ENCODE measurements around the gene EML4.
"Not testable (repeated sequence)": the region's sequence is repeated elsewhere in the genome, so short reads cannot be mapped to it uniquely, and the experiment has no call there.

The EML4 gene

DNA sequence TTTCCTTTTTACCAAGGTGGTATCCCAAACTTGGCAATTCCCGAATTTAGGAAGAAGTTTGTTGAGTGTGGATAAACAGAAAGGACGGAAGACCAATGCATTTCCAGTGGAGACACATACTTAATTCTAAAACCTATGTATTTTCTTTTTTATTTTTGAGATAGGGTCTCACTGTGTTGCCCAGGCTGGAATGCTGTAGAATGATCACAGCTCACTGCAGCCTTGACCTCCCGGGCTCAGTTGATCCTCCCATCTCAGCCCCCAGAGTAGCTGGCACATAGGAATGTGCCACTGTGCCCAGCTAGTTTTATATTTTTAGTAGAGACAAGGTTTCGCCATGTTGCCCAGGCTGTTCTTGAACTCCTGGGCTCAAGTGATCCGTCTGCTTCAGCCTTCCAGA is 101.6 kb downstream of the EML4 start:
- DNase-seq, result no peak

DNA sequence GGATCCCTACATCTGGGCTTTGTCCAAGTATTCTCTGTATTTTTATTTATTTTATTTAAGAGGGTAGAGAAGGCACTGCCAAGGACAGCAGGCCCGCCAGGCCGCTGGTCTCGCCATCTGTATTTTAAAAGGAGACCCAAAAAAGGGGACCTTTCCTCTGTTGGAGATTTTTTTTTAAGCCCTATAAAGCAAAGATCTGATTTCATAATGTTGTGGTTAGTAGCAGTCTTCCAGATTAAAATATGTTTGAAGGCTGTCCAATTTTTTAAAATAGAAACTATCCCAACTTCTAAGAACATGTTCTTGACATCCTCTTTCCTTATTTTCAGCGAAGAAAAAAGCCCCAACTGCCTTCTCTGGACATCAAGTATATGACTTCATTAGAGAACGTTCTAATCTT is 102.1 kb downstream of the EML4 start:
- not testable (repeated sequence) for DNase-seq

DNA sequence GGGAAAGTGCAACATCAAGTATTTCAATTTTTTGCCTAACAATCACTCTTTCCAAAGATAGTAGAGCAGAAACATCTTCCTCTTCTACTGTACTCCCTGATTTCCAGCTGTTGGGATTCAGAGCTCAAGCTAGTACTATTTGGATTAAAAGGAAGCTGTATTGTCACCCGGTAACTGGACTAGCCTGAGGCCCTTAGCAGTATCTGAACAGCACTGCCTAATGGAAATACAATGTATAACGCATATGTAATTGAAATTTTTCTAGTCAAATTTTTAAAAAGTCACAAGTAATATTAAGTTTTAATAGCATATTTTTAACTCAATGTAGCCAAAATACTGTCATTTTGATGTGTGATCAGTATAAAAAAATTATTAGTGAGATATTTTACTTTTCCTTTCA is 105.7 kb downstream of the EML4 start:
- DNase-seq, result no peak

DNA sequence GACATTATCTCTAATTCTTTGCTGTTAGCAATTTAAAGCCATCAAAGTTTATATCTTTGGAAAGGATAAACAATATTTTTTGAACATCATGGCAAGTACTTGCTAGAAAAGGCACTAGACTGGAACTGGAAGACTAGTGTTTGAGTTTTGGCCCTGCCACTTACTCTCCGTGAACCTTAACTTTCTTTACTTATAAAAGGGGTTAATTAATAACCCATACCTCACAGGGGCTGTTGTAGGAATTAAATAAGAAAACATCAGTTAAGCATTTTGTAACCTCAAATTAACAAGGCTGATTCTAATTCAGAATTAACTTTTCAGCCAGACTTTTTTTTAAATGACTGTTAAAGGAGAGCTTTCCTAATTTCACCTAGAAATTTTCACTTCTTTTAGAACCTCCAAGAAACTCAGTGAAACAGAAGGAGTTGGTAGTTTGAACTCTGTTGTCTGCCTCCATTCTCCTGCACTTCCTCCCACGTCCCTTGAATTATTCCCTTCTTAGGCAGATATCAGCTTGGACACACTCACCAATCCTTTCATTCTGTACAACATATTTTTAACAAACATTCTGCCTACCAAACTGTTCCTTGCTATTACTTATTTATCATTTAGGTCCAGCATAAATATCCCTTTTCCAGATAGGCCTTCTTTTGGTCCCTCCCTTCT is 112.4 kb downstream of the EML4 start:
- DNase-seq, result no peak

DNA sequence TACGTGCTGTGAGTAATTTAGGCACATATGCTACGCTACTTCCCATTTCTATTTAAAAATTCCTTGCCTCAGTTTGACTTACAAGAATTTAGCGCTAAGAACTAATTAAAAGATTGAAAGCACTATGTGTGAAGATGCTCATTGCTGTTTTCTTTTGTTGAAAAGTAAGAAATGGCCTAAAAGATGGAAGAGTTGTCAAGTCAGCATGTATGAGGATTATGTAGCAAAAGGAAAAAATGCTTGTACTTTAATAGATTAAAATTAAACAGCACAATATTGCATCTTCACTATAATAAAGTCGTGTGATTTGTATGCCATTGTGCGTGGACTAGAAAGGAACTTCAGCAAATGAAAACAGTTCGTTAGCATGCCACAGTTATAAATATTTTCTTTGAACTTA is 114.9 kb downstream of the EML4 start:
- DNase-seq, result no peak

DNA sequence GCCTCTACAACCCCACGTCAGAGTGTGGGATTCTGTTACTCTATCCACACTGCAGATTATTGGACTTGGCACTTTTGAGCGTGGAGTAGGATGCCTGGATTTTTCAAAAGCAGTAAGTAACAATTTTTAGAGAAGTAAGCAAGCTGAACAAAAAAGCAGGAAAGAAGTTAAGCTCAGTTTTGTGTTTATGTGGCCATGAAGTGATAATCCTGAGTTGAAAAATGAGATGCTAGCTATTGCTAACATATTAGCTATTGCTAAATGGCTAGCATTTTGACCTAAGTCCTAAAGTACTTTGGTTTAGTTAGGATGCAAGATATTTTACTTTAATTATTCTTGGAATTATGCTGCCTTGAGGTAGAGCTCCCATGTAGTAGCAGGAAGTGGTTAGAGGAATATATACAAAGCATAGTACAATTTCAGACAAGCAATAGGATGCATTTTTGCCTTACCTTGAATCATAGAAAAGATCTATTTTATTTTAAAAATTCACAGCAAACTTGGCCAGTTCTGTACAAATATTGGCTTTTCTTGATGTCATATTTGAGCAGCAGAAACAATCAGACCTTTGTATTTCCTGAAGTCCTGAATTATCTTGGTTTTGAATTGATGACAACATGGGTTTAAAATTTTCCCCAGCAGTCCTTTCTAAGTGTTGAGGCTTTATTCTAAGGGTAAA is 117.3 kb downstream of the EML4 start:
- DNase-seq, result no peak

DNA sequence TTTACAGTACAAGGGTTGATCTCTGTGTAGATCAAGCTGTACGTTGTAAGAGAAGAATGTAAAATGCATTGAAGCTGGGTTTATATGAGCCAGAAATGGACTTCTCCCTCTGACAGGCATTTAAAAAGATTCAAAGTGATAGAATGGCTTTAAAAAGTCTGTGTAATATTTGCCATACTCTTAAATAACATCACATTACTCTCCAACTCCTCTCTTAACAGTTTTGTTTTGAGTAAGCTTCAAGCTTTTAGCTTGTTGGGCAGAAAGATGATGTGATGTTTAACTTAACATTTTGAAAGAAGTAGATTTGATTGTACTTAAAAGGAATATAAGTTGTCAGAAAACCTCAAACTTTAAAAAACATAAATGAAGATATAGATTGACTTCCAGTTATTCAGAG is 119.7 kb downstream of the EML4 start:
- DNase-seq, result no peak

DNA sequence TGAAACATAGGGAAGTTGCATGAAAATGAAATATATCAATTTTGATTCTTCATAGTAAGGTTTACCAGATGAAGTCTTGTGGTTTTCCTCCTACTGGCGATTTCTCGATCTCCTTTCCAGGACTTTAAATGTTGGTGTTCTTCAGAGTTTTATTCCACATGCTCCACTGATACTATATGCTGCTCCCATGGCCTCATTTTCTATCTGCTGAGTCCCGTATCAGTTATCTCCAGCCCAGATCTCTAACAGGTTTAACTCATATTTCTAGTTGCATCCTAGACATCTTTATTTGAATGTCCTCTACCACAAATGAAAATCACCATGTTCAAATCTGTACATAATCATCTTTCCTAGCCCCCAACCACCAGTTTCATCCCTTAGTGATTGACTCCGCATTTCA is 120.1 kb downstream of the EML4 start:
- DNase-seq, result no peak

DNA sequence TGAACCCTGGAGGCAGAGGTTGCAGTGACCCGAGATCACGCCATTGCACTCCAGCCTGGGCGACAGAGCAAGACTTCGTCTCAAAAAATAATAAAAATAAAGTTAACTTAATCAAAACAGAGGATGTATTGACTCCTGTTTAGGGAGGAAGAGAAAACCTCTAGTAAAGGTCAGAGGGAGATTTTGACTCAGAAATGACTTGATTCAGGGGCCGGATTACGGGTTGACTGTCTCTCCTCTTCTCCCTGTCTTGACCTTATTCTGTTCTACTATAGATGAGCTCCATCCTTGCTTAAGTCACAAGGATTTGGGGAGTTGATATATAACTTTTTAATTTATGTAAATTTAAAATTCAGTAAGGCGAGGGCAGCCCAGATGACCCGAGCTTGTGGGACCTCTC is 120.9 kb downstream of the EML4 start:
- DNase-seq, result no peak

DNA sequence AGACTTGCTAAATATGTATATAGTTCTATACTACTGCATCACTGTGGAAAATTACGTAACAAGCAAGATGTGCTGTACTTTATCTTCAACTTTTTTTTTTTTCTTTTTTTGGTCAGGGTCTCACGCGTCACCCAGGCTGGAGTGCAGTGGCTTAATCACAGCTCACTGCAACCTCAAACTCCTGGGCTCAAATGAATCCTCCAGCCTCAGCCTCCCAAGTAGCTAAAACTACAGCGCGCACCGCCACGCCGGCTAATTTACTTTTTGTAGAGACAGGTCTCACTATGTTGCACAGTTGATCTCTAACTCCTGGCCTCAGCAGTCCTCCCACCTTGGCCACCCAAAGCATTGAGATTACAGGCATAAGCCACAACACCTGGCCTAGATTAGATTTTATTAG is 123.9 kb downstream of the EML4 start:
- DNase-seq, result no peak

DNA sequence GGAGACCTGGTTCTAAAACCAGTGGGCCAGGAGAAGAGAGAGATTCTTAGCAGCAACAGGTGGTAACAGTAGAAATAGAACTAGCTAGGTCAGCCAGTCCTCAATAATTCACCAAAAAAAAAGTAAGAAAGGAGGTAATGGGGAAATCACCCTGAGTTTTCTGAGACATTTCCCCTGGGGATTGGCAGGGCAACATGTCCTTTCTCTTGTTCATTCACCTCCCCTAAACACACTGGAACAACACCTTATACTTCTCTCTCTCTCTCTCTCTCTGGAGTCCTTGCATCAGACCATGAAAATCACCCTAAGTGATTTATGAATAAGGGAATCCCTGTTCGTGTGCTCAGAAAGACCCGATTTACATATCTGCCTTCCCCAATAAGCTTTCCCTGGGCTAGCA is 127.1 kb downstream of the EML4 start:
- DNase-seq, result no peak

DNA sequence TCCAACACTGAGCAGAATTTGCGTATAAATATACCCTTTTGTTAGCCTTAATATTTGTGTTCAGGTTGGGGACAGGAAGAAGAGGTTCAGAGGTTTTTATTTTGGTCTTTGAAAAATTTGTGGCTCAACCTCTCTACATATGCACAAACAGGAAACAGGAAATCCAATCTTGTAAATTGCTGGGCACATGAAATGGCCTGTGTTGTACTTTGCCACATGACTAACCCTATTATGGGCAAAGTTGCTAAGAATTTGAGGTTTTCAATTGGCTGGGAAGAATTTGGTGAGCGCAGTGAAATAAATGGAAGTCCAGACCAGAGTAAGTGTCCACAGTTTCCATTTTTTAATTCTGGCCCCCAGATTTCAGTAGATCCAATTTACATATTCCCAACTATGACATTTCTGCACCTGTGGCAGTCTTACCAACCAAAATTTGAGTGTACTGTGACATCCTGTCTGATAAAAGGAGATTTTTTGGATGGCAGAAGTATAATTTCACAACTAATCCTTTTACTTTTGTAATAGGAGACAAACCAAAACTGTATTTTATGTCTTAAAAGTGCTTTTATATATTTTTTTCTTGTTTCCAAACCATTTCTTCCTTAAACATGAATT is 128.3 kb downstream of the EML4 start:
- DNase-seq, result no peak

DNA sequence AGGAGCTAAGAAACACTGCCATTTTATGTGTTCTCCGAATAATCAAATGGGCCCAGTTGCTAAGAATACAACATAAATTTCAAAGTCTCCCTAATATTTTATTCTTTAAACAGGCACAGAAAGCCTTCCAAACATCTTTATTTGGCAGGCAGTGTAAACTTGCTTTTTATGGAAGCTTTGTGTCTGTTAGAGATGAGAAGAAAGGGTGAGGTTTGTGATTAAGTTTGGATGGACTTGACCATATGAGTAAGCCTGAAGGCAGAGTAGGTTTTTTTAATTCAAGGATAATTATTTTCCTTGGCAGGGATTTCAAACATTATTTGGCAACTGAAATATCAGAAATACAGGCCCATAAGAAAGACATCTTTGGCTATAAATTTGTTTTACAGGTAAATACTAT is 129.0 kb downstream of the EML4 start:
- DNase-seq, result no peak

DNA sequence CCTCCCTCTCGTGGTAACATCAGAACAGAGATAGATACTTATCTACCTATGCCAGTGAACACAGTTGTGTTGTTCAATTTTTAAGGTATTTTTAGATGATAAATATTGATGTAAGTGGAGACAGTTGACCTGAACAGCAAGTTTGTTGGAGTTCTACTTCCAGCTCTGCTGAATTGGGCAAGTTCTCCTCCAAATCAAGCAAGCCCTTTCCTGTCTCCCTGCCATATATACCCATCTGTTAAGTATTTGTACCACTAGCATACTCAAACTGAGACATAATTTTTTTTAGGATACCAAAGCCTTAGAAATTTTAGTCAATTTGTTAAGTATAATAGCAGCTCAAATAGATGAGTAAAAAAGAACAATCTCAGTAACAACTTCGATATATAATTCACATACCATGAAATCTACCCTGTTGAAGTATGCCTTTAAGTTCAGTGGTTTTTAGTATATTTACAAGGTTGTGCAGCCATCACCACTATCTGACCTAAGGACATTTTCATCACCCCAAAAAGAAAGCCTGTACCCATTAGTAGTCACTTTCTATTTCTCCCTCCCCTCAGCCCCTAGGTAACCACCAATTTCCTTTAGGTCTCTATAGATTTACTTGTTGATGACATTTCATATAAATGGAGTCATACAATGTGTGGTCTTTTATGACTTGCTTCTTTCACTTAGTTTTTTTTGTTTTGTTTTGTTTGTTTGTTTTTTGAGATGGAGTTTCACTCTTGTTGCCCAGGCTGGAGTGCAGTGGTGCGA is 130.0 kb downstream of the EML4 start:
- DNase-seq, result no peak

DNA sequence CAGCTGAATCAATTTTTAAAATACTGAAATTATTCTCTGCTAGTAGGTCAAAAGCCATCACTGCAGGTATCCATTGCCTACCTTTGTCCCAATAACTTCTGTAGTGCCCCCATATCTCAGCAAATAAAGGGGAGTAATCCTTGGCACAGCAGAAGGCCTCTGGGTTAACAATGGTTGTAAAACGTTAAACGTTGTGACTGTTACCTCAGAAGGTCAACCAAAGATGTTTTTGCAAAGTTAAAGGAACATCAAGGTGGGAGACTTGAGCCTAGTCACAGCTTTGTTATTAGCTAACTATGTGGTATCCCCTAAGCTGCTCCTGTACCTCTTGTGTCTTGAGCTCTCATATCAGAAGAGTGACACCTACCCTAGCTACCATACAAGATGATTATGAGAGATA is 131.4 kb downstream of the EML4 start:
- DNase-seq, result no peak

DNA sequence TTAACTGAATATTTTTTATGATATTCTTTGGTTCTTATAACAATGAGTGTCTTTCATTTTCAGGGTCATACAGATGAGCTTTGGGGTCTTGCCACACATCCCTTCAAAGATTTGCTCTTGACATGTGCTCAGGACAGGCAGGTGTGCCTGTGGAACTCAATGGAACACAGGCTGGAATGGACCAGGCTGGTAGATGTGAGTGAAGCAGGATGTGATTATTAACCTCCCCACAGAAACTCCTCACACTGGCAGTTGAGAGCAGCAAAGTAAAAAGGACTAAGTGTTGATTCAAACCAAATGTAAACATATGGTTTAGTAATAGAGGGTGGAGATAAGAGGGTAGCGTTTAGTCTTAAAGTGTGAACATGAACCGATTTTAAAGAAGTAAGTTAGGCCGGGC is 134.1 kb downstream of the EML4 start:
- no peak for DNase-seq

DNA sequence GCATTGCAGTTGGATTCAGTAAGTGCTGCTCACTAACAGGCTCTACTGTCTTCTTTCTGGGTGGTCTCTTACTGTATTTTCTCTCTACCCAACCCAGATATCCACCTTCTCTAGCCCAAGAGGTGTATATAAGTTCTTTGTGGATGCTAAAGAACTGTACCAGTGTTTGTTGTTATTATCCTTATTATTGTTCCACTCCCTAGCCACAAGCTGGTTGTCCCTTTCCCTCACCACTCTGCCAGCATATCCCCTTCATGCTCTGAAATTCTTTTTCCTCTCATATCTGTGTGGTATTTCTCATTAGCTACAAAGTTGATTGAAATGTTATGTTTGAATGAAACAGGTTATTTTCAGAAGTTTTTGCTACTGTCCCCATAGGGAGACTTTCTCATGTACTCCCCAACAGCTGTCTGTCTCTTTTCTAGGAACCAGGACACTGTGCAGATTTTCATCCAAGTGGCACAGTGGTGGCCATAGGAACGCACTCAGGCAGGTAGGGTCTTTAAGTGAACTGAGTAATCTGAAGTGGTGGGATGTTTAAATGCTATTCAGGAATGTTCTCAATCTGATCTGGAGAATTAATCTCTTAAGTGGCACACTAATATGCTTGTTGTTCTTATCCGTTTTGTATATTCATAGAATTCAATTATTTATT is 135.0 kb downstream of the EML4 start:
- DNase-seq, result no peak

DNA sequence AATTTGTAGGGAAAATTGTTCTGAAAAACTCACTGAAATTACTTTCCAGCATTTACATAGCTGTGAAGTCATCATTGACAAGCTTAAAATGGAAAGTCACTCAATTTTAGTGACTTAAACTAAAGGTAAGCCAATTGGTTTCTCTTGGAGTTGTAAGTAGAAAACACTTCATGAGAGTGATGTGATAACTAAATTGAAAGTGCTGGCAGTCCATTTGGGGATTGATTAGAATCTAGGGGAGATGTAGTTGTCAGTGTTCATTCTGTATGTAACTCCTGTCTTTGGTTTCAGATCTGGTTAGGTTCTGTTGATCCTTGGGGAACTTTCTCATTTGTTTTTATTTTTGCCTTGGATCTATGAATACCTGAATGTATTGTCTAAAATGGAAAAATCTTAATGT is 138.0 kb downstream of the EML4 start:
- DNase-seq, result no peak

DNA sequence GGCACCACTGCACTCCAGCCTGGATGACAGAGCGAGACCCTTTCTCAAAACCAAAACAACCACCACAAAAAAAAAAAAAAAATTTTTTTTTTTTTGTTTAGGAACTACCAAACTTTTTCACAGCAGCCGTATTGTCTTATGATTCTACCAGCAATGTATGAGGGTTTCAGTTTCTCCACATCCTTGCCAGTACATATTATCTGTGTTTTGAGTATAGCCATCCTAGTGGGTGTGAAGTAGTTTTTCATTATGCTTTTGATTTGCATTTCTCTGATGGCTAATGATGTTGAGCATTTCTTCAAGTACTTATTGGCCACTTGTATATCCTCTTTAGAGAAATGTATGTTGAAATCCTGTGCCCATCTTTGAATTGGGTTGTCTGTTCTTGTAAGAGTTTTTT is 140.2 kb downstream of the EML4 start:
- no peak for DNase-seq

DNA sequence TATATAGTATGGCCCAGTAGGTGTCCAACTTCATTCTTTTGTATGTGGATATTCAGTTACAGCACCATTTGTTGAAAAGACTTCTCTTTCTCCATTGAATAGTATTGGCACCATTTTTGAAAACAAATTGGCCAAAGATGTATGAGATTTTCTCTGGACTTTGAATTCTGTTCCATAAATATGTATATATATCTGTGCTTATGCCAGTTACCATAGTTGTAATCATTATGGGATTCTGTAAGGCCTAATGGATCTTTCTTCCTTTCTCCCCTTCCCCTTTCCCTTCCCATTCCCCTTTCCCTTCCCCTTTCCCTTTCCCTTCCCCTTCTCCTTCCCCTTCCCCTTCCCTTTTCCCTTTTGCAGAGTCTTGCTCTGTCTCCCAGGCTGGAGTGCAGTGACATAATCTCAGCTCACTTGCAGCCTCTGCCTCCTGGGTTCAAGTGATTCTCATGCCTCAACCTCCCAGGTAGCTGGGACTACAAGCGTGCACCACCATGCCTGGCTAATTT is 140.9 kb downstream of the EML4 start:
- no peak for DNase-seq

DNA sequence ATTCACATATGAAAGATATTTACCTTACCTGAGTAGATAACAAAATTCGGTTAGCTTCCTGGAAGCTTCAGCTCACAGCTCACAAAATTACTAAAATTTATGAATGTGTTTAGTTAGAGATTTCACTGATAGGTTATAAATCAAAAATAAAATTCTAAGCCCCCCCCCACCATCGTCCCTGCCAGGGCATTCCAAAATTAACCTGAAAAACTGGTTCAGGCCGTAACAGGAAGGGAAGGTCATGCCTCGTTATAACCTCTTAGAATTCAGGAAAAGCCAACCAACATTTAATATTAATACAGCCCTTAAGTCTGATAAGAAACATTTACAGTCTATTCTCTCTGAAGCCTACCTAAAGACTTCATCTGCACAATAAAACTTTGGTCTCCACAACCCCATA is 143.0 kb downstream of the EML4 start:
- DNase-seq, result no peak

DNA sequence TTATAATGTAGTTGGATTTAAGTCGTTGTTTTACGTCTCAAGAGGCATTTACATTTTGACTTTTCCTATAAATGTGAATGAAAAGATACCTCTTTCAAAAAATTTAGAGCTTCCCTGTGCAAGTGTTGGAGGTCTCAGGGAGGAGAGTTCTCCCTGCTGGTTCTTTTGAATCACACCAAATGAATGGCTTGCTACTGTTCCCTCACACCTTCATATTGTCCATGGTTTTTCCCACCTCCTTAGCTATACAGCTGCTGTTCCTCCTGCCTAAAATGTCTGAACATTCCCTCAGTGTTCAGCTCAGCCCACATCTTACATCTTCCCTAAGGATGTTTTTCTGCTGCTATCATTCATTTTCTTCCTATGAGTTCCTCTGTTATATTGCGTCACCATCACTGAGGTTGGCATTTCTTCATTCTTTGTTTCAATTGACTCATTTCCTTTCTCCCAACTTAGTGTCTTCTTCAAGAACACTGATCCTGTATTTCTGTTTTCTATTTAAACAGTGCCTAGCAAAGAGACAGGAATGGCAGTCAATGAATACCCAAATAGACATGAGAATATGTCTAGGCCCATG is 145.8 kb downstream of the EML4 start:
- DNase-seq, result no peak
